Cardiac muscle cell (in vitro differentiated cells and primary cell): ENCODE results near the gene HMGXB4. TPM values are rescaled to one million over a fixed set of nuclear protein-coding genes. Genes with fewer than 3 reads are reported as not detected.

Experiments used
- DNase-seq, 2 donors: peaks; one replicate each; pipeline versions ENCODE4 v3.0.0 to v3.0.0-alpha.2; 2010 to 2017; ENCODE audit warnings: low read depth in 1 of 2, low spot score in 1 of 2
- H3K27ac ChIP-seq: fragments of 200-600 bp; sonication (generic); 2 replicates; pipeline ENCODE4 v1.5.1; 2016
- H3K27me3 ChIP-seq: fragments of 200-600 bp; sonication (generic); 2 replicates; pipeline ENCODE4 v1.6.0; 2016; ENCODE audit warnings: control low read depth
- H3K36me3 ChIP-seq: fragments of 200-600 bp; sonication (generic); 2 replicates; pipeline ENCODE4 v1.5.1; 2016; ENCODE audit warnings: control low read depth
- H3K4me1 ChIP-seq: fragments of 200-600 bp; sonication (generic); 2 replicates; pipeline ENCODE4 v1.8.1; 2017; ENCODE audit warnings: low read depth, mild to moderate bottlenecking, mixed run types
- H3K4me3 ChIP-seq: fragments of 200-600 bp; sonication (generic); 2 replicates; pipeline ENCODE4 v1.5.1; 2016; ENCODE audit warnings: mild to moderate bottlenecking
- H3K9me3 ChIP-seq: fragments of 200-600 bp; sonication (generic); 2 replicates; pipeline ENCODE4 v1.5.1; 2017; ENCODE audit warnings: low read depth, mild to moderate bottlenecking, control low read depth
- polyA plus RNA-seq: library from polyadenylated mRNA; unstranded; fragments of >200 nt; fragmentation: Nextera tagmentation; extraction: Ambion mirVana; gene quantifications from 2 replicates; pipeline ENCODE4 v1.2.1, GENCODE V29; 2016
- total RNA-seq: library from RNA; depleted of rRNA; stranded (reverse); fragments of >200 nt; gene quantifications from 2 replicates; pipeline ENCODE4 v1.2.3, GENCODE V29; 2016
- TF ChIP-seq, protein P1 (sequence below): IDR thresholded peaks from 2 replicates; pipeline ENCODE4 v1.5.1; 2012; ENCODE audit warnings: low read depth, mild to moderate bottlenecking, low read length

Gene HMGXB4
- total and polyA plus RNA-seq, 2 experiments from 2014 or later = 16.8 to 17.7 TPM

DNA sequence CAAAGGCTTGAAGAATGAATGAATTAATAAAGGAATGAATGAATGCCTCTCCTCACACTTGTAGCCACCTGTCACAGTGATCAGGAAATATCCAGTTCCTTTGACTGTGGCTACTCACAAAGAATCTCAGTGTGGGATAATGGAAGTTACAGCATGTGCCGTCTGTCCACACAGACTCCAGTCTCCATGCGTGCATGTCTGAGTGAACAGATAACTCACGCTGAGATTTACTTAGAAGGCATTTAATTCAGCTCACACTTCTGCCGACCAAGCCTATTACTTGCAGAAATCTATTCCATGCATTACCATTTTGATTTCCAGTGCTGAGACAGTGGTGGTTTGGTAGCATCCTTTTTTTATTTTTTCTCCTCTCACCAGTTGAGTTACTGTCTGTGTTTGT, 32.3 kb upstream of the HMGXB4 start:
- H3K9me3 ChIP-seq = no peaks in the 10 kb centered on the region
- no peak for DNase-seq
- H3K27me3 ChIP-seq = peaks cover 11% of the 10 kb centered on the region
- TF ChIP-seq, protein P1, sequence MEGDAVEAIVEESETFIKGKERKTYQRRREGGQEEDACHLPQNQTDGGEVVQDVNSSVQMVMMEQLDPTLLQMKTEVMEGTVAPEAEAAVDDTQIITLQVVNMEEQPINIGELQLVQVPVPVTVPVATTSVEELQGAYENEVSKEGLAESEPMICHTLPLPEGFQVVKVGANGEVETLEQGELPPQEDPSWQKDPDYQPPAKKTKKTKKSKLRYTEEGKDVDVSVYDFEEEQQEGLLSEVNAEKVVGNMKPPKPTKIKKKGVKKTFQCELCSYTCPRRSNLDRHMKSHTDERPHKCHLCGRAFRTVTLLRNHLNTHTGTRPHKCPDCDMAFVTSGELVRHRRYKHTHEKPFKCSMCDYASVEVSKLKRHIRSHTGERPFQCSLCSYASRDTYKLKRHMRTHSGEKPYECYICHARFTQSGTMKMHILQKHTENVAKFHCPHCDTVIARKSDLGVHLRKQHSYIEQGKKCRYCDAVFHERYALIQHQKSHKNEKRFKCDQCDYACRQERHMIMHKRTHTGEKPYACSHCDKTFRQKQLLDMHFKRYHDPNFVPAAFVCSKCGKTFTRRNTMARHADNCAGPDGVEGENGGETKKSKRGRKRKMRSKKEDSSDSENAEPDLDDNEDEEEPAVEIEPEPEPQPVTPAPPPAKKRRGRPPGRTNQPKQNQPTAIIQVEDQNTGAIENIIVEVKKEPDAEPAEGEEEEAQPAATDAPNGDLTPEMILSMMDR = no peak
- H3K36me3 ChIP-seq = no peaks in the 10 kb centered on the region
- H3K4me3 ChIP-seq = no peak overlapping the region
- no peak overlapping the region for H3K27ac ChIP-seq
- H3K4me1 ChIP-seq = no peaks in the 10 kb centered on the region

DNA sequence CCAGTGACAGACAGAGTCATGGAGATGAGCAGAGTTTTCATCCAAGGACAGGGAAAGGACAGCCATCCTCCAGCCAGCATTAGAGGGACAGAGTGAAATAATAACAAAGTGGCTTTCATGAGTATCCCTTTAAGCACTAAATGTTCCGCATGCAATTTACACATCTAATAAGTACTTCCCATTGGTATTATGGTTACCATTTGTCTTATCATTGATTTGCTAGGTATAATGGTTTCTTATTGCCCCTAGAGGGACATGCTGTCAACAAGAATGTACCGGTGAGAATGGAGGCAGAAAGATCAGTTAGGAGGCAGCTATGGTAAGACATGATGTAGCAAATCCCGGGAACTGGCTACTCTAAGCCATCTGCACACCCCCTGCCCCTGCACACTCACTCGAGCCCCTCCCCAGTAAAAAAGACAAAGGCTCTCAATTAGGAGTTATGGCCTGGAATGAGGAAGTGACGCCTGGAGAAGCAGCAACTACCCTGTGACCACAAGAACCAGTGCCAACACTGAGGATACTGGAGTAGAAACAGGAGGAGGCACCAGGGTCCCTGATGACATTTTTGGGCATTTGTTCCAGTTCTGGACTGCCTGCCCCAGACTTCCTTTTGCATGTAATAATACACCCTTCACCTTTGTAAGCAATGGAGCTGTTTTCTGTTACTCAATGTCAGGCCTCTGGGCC, 30.2 kb upstream of the HMGXB4 start:
- Histone ChIP-seq H3K27me3 (peaks cover 4% of the 10 kb centered on the region), H3K36me3 (no peaks in the 10 kb centered on the region), H3K9me3 (no peaks in the 10 kb centered on the region), H3K27ac (no peak overlapping the region), H3K4me1 (no peaks in the 10 kb centered on the region), H3K4me3 (no peak overlapping the region)
- TF ChIP-seq, protein P1 = no peak
- DNase-seq = no peak

DNA sequence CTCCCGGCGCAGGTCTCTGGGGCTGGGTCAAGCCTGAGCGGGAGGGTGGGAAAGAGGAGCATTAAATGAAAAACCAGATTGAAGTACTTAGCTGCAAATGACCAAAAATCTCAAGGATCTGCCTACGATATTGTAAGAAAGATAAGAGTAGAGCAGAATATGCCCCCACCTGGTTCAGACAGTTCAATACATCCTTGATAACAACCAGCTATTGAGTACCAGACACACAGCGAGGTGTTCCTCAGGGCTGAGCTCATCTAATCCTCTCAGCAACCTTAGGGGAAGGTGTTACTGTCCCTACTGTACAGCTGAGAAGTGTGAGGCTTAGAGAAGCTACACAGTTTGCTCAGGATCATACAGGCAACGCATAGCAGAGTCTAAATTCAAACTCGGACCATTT, 27.4 kb upstream of the HMGXB4 start:
- Histone ChIP-seq H3K9me3 (no peaks in the 10 kb centered on the region), H3K27me3 (peaks cover 7% of the 10 kb centered on the region), H3K36me3 (no peaks in the 10 kb centered on the region), H3K4me3 (no peak overlapping the region), H3K27ac (no peak overlapping the region), H3K4me1 (no peaks in the 10 kb centered on the region)
- TF ChIP-seq, protein P1 = no peak
- no peak for DNase-seq

DNA sequence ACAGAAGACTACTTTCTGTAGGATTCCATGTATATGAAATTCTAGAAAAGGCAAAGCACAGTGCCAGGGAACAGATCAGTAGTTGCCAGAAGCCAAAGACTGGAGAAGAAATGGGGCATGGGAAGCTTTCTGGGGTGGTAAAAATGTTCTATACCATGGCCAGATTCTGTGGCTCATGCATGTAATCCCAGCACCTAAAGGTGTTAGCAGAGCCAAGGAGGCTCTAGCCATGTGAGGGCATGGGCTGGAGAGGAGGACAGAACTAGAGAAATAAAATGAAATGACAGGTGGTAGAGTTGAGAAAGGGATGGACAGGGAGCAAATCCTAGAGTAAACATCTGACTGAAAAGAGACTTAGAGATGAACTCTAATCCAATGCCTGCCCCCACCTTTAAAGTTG, 26.9 kb upstream of the HMGXB4 start:
- Histone ChIP-seq H3K9me3 (no peaks in the 10 kb centered on the region), H3K4me1 (no peaks in the 10 kb centered on the region), H3K27me3 (peaks cover 7% of the 10 kb centered on the region), H3K27ac (no peak overlapping the region), H3K36me3 (no peaks in the 10 kb centered on the region), H3K4me3 (no peak overlapping the region)
- TF ChIP-seq, protein P1 = no peak
- no peak for DNase-seq

DNA sequence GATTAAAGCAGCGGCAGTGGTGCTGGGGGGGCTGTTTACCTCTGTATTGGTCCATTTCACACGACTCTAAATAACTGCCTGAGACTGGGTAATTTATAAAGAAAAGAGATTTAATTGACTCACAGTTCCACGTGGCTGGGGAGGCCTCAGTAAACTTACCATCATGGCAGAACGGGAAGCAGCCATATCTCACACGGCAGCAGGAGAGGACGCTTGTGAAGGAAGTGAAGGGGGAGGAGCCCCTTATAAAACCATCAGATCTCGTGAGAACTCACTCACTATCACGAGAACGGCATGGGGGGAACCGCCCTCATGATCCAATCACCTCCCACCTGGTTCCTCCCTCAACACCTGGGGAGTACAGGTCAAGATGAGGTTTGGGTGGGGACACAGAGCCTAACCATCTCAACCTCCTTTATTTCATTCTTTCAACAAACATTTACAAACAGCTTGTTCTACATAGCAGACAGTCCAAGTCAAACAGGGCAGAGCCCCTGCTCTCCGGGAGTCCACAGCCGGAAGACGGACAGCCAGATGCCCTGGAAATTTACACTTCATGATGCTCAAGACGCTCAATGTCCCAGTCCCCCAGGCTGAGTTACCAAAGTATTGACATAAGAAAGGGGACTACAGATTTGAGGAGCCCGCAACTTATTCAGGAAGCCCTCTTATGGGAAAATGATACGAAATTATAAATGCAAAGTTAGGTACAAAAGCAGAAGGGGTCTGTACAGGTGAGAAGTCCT, 26.3 kb upstream of the HMGXB4 start:
- no peaks in the 10 kb centered on the region for H3K9me3 ChIP-seq
- H3K27me3 ChIP-seq = peaks cover 7% of the 10 kb centered on the region
- no peaks in the 10 kb centered on the region for H3K36me3 ChIP-seq
- no peak overlapping the region for H3K4me3 ChIP-seq
- no peak overlapping the region for H3K27ac ChIP-seq
- no peak for DNase-seq
- H3K4me1 ChIP-seq = no peaks in the 10 kb centered on the region
- TF ChIP-seq, protein P1 = no peak
